Progenitor cell of endocrine pancreas (in vitro differentiated cells): ENCODE results near the gene THRSP. TPM values are rescaled to one million over a fixed set of nuclear protein-coding genes. Genes with fewer than 3 reads are reported as not detected.

ENCODE experiments used
- DNase-seq: peaks from one replicate; pipeline ENCODE4 v3.0.0; 2021; ENCODE audit warnings: low spot score; ENCODE audit not compliant: unreplicated experiment
- H3K27ac Mint-ChIP-seq: 2 replicates; pipeline ENCODE4 v1.8.0; 2021; ENCODE audit warnings: mild to moderate bottlenecking, moderate library complexity, mixed read lengths
- H3K27me3 Mint-ChIP-seq: 2 replicates; pipeline ENCODE4 v1.8.0; 2021; ENCODE audit warnings: mixed read lengths
- H3K36me3 Mint-ChIP-seq: 2 replicates; pipeline ENCODE4 v1.8.0; 2022; ENCODE audit warnings: mixed read lengths; ENCODE audit not compliant: insufficient read depth
- H3K4me1 Mint-ChIP-seq: 2 replicates; pipeline ENCODE4 v1.8.0; 2021; ENCODE audit warnings: low read depth, mixed read lengths
- H3K4me3 Mint-ChIP-seq: 2 replicates; pipeline ENCODE4 v1.8.0; 2021; ENCODE audit warnings: low read depth, mild to moderate bottlenecking, moderate library complexity, mixed read lengths
- H3K9me3 Mint-ChIP-seq: 2 replicates; pipeline ENCODE4 v1.8.0; 2021; ENCODE audit warnings: low read depth, mixed read lengths
- total RNA-seq: library from RNA; stranded (reverse); gene quantifications from 2 replicates; pipeline ENCODE4 v1.2.1, GENCODE V29; 2021
- TF ChIP-seq, protein P1 (sequence below): fragments of 200-600 bp; sonication (generic); IDR thresholded peaks from one replicate; pipeline ENCODE4 v1.5.0; 2021; ENCODE audit warnings: antibody characterized with exemption, mild to moderate bottlenecking; ENCODE audit not compliant: unreplicated experiment

The THRSP gene
- total RNA-seq, 1 donor from 2014 or later = not detected

DNA sequence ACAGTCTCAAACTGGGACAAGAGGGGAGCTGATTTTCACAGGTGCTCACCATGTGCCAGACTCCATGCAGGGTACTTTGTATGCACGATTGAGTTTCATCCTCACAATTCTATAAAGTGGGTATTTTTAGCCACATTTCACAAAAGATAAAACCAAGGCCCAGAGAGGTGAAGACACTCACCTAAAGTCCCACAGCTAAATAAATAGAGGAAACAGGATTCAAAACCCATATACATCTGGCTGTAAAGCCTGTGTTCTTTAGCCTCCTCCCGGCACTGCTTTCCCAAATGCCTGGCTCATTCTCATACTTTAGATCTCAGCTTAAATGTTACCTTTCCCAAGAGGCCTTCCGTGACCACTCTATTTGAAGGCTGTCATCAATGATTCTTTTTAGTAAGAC is 27.3 kb upstream of the THRSP start:
- Mint-ChIP-seq H3K36me3 (no peaks in the 10 kb centered on the region), H3K9me3 (no peaks in the 10 kb centered on the region), H3K4me1 (peaks cover 3% of the 10 kb centered on the region), H3K4me3 (no peak overlapping the region), H3K27me3 (no peaks in the 10 kb centered on the region), H3K27ac (no peak overlapping the region)
- TF ChIP-seq, protein P1, sequence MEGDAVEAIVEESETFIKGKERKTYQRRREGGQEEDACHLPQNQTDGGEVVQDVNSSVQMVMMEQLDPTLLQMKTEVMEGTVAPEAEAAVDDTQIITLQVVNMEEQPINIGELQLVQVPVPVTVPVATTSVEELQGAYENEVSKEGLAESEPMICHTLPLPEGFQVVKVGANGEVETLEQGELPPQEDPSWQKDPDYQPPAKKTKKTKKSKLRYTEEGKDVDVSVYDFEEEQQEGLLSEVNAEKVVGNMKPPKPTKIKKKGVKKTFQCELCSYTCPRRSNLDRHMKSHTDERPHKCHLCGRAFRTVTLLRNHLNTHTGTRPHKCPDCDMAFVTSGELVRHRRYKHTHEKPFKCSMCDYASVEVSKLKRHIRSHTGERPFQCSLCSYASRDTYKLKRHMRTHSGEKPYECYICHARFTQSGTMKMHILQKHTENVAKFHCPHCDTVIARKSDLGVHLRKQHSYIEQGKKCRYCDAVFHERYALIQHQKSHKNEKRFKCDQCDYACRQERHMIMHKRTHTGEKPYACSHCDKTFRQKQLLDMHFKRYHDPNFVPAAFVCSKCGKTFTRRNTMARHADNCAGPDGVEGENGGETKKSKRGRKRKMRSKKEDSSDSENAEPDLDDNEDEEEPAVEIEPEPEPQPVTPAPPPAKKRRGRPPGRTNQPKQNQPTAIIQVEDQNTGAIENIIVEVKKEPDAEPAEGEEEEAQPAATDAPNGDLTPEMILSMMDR = no peak
- DNase-seq = no peak

DNA sequence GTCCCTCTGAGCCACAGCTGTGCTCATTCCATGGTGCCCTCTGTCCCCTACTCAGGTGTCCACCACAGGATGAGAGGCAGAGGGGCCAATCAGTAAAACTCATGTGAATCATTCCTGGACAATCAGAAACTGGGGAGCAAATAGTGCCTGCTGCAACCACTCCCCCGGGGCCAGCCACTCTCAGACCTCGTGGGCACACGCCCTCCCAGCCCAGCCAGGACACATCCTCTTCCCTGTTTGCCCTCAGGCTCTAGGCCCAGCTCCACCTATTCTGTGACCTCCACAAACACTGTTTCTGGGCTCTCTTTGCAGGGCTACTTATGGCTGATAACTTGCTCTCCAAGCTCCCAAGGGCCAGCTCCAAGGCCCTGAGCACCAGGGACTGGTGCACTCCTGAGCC is 26.6 kb upstream of the THRSP start:
- H3K4me1 Mint-ChIP-seq = peaks cover 3% of the 10 kb centered on the region
- H3K9me3 Mint-ChIP-seq = no peaks in the 10 kb centered on the region
- H3K36me3 Mint-ChIP-seq = no peaks in the 10 kb centered on the region
- no peak for DNase-seq
- no peak overlapping the region for H3K4me3 Mint-ChIP-seq
- no peak overlapping the region for H3K27ac Mint-ChIP-seq
- no peaks in the 10 kb centered on the region for H3K27me3 Mint-ChIP-seq
- TF ChIP-seq, protein P1 = no peak

DNA sequence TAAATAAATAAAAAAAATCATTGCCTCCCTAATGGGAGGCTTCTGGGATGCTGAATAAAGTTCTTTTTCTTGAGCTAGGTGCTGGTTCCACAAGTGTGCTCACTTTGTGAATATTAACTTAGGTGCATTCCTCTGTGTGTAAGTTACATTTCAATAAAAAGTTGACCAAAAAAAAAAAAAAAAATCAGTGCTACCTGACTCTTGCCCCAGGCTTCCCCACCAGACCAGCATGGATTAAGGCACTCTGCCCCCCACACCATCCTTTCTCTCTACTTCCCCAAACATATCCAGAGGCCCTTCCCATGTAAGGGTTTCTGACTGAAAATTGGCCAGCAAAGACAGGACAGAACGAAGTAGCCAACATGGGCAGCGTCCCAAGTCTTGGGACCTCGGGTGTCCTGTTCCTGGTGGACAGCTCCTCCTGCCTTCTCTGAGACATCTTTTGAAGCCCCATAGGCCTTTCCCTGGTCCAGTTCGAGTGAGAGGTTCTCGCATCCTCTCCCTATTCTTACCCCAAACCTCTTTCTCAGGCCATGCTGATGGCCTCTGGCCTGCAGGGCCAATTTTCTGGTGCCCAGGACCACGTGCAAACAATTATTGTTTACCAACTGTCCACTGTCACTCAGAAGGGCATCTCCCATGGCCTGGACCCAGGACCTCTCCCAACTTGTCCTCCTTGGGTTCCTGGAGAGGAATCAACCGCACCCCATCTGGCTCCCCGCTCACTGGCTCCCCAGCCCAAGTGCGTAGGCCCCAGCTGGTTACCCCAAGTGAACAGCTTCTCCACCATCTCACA is 25.6 kb upstream of the THRSP start:
- Mint-ChIP-seq H3K36me3 (no peaks in the 10 kb centered on the region), H3K4me3 (no peak overlapping the region), H3K27ac (no peak overlapping the region), H3K27me3 (no peaks in the 10 kb centered on the region), H3K9me3 (no peaks in the 10 kb centered on the region), H3K4me1 (peaks cover 3% of the 10 kb centered on the region)
- TF ChIP-seq, protein P1 = no peak
- DNase-seq = no peak

DNA sequence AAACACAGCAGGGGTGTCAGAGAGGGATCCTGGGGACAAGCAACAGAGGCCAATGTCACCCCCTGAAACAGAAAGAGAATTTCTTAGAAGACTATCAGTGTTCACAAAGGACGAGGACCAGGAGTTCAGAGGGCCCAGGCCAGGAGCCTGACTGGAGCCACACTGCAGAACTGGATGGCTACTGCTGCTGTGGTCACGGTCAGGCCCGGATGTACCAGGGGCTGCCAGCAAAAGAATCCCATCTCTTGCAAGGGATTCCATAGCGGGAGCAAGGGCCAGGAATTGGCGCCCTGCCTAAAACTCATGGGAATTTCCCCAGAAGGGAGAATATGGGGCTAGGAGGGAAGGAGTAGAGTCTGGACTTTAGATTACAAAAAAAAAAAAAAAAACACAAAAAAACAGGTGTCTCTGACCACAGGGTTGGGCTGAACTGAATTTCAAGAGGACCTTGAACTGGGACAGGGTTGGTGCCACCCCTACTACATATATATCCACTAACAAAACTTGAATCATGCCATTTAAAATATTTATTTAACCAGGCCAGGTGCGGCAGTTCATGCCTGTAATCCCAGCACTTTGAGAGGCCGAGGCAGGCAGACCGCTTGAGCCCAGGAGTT is 24.9 kb upstream of the THRSP start:
- no peaks in the 10 kb centered on the region for H3K36me3 Mint-ChIP-seq
- TF ChIP-seq, protein P1 = no peak

DNA sequence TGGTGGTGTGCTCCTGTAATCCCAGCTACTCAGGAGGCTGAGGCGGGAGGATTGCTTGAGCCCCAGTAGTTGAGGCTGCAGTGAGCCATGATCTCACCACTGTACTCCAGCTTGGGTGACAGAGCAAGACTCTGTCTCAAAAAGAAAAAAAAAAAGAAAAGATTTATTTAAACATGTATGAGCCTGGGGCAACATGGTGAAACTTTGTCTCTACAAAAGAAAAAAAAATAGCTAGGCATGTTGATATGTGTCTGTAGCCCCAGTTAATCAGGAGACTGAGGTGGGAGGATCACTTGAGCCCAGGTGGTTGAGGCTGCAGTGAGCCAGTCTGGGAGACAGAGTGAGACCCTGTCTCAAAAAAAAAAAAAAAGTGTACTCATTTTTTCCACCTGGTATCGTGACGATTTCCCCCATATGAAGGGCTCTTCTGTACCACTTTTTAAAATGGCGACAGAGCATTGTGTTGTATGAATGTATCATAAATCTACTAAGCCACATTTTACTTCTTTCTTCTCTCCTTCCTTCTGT is 24.2 kb upstream of the THRSP start:
- H3K27ac Mint-ChIP-seq = no peak overlapping the region
- H3K36me3 Mint-ChIP-seq = no peaks in the 10 kb centered on the region

More for the DNA sequence above, 24.9 kb upstream of the THRSP start:
- peaks cover 4% of the 10 kb centered on the region for H3K27me3 Mint-ChIP-seq
- no peaks in the 10 kb centered on the region for H3K9me3 Mint-ChIP-seq
- no peak for DNase-seq
- no peak overlapping the region for H3K27ac Mint-ChIP-seq
- H3K4me1 Mint-ChIP-seq = peaks cover 3% of the 10 kb centered on the region
- H3K4me3 Mint-ChIP-seq = no peak overlapping the region

More for the DNA sequence above, 24.2 kb upstream of the THRSP start:
- Mint-ChIP-seq H3K27me3 (peaks cover 7% of the 10 kb centered on the region), H3K9me3 (no peaks in the 10 kb centered on the region), H3K4me1 (peaks cover 3% of the 10 kb centered on the region), H3K4me3 (no peak overlapping the region)
- TF ChIP-seq, protein P1 = no peak
- no peak for DNase-seq
